Hindlimb muscle (tissue), 1 donor: Measurements from ENCODE around the gene SPOCK1. TPM values are rescaled to one million over a fixed set of nuclear protein-coding genes. Genes with fewer than 3 reads are reported as not detected.

Source experiments
- DNase-seq: peaks from one replicate; pipeline ENCODE4 v3.0.0-alpha.2; 2013
- polyA plus RNA-seq: library from polyadenylated mRNA; unstranded; fragments of 120-200 nt; gene quantifications from one replicate; pipeline ENCODE4 v1.2.1, GENCODE V29; 2013; ENCODE audit not compliant: insufficient read length

The SPOCK1 gene
- polyA plus RNA-seq, 1 donor: 4.6 TPM

GRCh38 chr5:137320056-137321045 is 178.8 kb downstream of the SPOCK1 start:
- DNase-seq: peak; percentile 43

GRCh38 chr5:137318027-137318426 is 181.1 kb downstream of the SPOCK1 start:
- DNase-seq: no peak

GRCh38 chr5:137316346-137316736 is 182.8 kb downstream of the SPOCK1 start:
- no peak for DNase-seq

- DNase-seq: no peak
Observed at GRCh38 chr5:137315534-137316345, 183.4 kb downstream of the SPOCK1 start.

- no peak for DNase-seq
Observed at GRCh38 chr5:137315109-137315508, 184.0 kb downstream of the SPOCK1 start.

GRCh38 chr5:137313526-137314175 is 185.5 kb downstream of the SPOCK1 start:
- no peak for DNase-seq

- DNase-seq: no peak
Observed at GRCh38 chr5:137312011-137312410, 187.1 kb downstream of the SPOCK1 start.

- DNase-seq: no peak
Observed at GRCh38 chr5:137310051-137310730, 188.9 kb downstream of the SPOCK1 start.

- no peak for DNase-seq
Observed at GRCh38 chr5:137309290-137309689, 189.8 kb downstream of the SPOCK1 start.

GRCh38 chr5:137308311-137308710 is 190.8 kb downstream of the SPOCK1 start:
- DNase-seq: no peak

GRCh38 chr5:137306903-137307302 is 192.2 kb downstream of the SPOCK1 start:
- DNase-seq: no peak

GRCh38 chr5:137305971-137306602 is 193.0 kb downstream of the SPOCK1 start:
- no peak for DNase-seq

- DNase-seq: no peak
Observed at GRCh38 chr5:137304226-137304874, 194.8 kb downstream of the SPOCK1 start.

GRCh38 chr5:137303509-137303908 is 195.6 kb downstream of the SPOCK1 start:
- DNase-seq: no peak

- no peak for DNase-seq
Observed at GRCh38 chr5:137300411-137301240, 198.5 kb downstream of the SPOCK1 start.

- DNase-seq: no peak
Observed at GRCh38 chr5:137296213-137296781, 202.8 kb downstream of the SPOCK1 start.

- no peak for DNase-seq
Observed at GRCh38 chr5:137294604-137295003, 204.5 kb downstream of the SPOCK1 start.

GRCh38 chr5:137292461-137293027 is 206.6 kb downstream of the SPOCK1 start:
- no peak for DNase-seq

GRCh38 chr5:137291436-137291835 is 207.7 kb downstream of the SPOCK1 start:
- no peak for DNase-seq

- DNase-seq: no peak
Observed at GRCh38 chr5:137291031-137291430, 208.1 kb downstream of the SPOCK1 start.
